ENCODE results near the gene EFCAB8.
"Not testable (repeated sequence)": the region's sequence is repeated elsewhere in the genome, so short reads cannot be mapped to it uniquely, and the experiment has no call there.

The EFCAB8 gene

GRCh38 chr20:32960222-32960518, 101.4 kb downstream of the EFCAB8 start:
- no peak for TF ChIP-seq CTCF (IDR thresholded peaks at IDR 0.05; ENCODE audit: low read depth, low read length)
- no peak for DNase-seq (ENCODE audit: extremely low read depth, low read depth)

- DNase-seq (ENCODE audit: extremely low read depth, low read depth), result no peak
- TF ChIP-seq CTCF (IDR thresholded peaks at IDR 0.05; ENCODE audit: low read depth, low read length), result no peak
Measured at GRCh38 chr20:32960849-32961731, 102.4 kb downstream of the EFCAB8 start.

GRCh38 chr20:32962053-32962452, 103.3 kb downstream of the EFCAB8 start:
- no peak for TF ChIP-seq CTCF (IDR thresholded peaks at IDR 0.05; ENCODE audit: low read depth, low read length)

GRCh38 chr20:32962646-32963045, 103.9 kb downstream of the EFCAB8 start:
- DNase-seq (ENCODE audit: extremely low read depth, low read depth), result not testable (repeated sequence)

More at GRCh38 chr20:32962053-32962452, 103.3 kb downstream of the EFCAB8 start:
- no peak for DNase-seq (ENCODE audit: extremely low read depth, low read depth)

- TF ChIP-seq CTCF (IDR thresholded peaks at IDR 0.05; ENCODE audit: low read depth, low read length), result no peak
- DNase-seq (ENCODE audit: extremely low read depth, low read depth), result no peak
Measured at GRCh38 chr20:32963176-32963575, 104.5 kb downstream of the EFCAB8 start.

- TF ChIP-seq CTCF (IDR thresholded peaks at IDR 0.05; ENCODE audit: low read depth, low read length), result no peak
- DNase-seq (ENCODE audit: extremely low read depth, low read depth), result no peak
Measured at GRCh38 chr20:32964575-32964974, 105.9 kb downstream of the EFCAB8 start.

- no peak for TF ChIP-seq CTCF (IDR thresholded peaks at IDR 0.05; ENCODE audit: low read depth, low read length)
- DNase-seq (ENCODE audit: extremely low read depth, low read depth), result no peak
Measured at GRCh38 chr20:32965115-32965514, 106.4 kb downstream of the EFCAB8 start.

Data from AG09319 (cell line).